SU-DHL-6 (cell line): ENCODE data around the gene SLC12A8.

Source experiments
- H2AFZ ChIP-seq: fragments of 200-600 bp; sonication (generic); 2 replicates; pipeline ENCODE4 v1.6.1; 2014; ENCODE audit warnings: low read depth, mild to moderate bottlenecking, moderate library complexity, mixed read lengths, antibody characterized with exemption, low read length; ENCODE audit not compliant: severe bottlenecking
- H3F3A ChIP-seq: fragments of 200-600 bp; shearing (Covaris generic); 2 replicates; pipeline ENCODE4 v1.6.0; 2016; ENCODE audit warnings: antibody characterized with exemption, mild to moderate bottlenecking; ENCODE audit not compliant: insufficient read depth
- H3K27ac ChIP-seq: fragments of 200-600 bp; sonication (generic); 2 replicates; pipeline ENCODE4 v1.5.1; 2016; ENCODE audit warnings: low read depth, mild to moderate bottlenecking, low read length, moderate library complexity, mixed read lengths
- H3K27me3 ChIP-seq: fragments of 200-600 bp; sonication (generic), shearing (Covaris generic); 2 replicates; pipeline ENCODE4 v1.6.0; 2014; ENCODE audit warnings: mild to moderate bottlenecking, low read length
- H3K36me3 ChIP-seq: fragments of 200-600 bp; sonication (generic); 2 replicates; pipeline ENCODE4 v1.6.1; 2014; ENCODE audit warnings: mild to moderate bottlenecking, low read length, mixed read lengths
- H3K4me2 ChIP-seq: fragments of 300-600, 200-600 bp; shearing (Covaris generic), sonication (generic); 2 replicates; pipeline ENCODE4 v1.6.0; 2014; ENCODE audit warnings: low read length, low read depth, mild to moderate bottlenecking; ENCODE audit not compliant: poor library complexity, severe bottlenecking
- H3K4me3 ChIP-seq: fragments of 200-600 bp; sonication (generic); 2 replicates; pipeline ENCODE4 v1.5.1; 2014; ENCODE audit warnings: antibody characterized with exemption, low read length, mild to moderate bottlenecking, mixed read lengths; ENCODE audit not compliant: insufficient read depth, poor library complexity, severe bottlenecking
- H3K79me2 ChIP-seq: fragments of 200-600 bp; sonication (generic); 2 replicates; pipeline ENCODE4 v1.6.1; 2014; ENCODE audit warnings: mild to moderate bottlenecking, low read length, moderate library complexity; ENCODE audit not compliant: insufficient read depth
- H3K9ac ChIP-seq: fragments of 200-600 bp; sonication (generic); 2 replicates; pipeline ENCODE4 v1.7.0; 2014; ENCODE audit warnings: mild to moderate bottlenecking, low read length
- H3K9me2 ChIP-seq: fragments of 200-600 bp; sonication (generic); replicated peaks from 2 replicates; pipeline ENCODE4 v1.6.1; 2014; ENCODE audit warnings: low read length; ENCODE audit not compliant: insufficient read depth
- H3K9me3 ChIP-seq: fragments of 200-600 bp; sonication (generic); 2 replicates; pipeline ENCODE4 v1.6.1; 2014; ENCODE audit warnings: low read length, mixed read lengths; ENCODE audit not compliant: insufficient read depth
- H4K20me1 ChIP-seq: fragments of 200-600 bp; sonication (generic); 2 replicates; pipeline ENCODE4 v1.6.1; 2014; ENCODE audit warnings: low read depth, mild to moderate bottlenecking, antibody characterized with exemption, low read length, moderate library complexity, mixed read lengths
- EZH2phosphoT487 ChIP-seq: fragments of 200-600 bp; sonication (generic), shearing (Covaris generic); conservative IDR thresholded peaks from 2 replicates; pipeline ENCODE4 v1.6.1; 2018; ENCODE audit warnings: mild to moderate bottlenecking, antibody characterized with exemption, low read length, moderate library complexity, mixed read lengths
- TF ChIP-seq, protein P1 (sequence below): fragments of 200-600 bp; sonication (generic); IDR thresholded peaks from one replicate; pipeline ENCODE4 v1.5.1; 2017; ENCODE audit warnings: antibody characterized with exemption, mild to moderate bottlenecking, low read length, moderate library complexity; ENCODE audit not compliant: insufficient read depth, poor library complexity, severe bottlenecking

SLC12A8 gene

DNA sequence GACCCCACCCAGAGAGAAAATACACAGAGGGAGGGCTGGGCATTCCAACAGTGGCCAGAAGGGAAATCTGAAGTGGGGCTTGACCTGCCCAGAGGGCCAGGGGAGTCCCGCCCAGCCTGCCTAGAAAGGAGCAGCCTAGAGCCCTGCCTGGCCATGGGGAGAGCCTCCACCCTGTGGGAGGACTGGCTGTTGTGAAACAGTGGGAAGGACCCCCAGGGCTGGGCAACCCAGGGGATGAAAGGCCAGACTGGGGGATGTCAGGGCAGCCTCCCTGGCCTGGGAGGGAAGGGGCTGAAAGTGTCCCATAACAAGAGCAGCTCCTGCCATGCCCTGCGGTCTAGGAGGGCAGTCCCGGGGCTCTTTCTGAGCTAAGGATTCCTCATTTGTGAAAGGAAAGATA, 69.0 kb downstream of the SLC12A8 start:
- Histone ChIP-seq H3K27ac (no peak overlapping the region), H3K9me2 (no peaks in the 10 kb centered on the region), H3K4me2 (no peak overlapping the region), H3K9ac (no peak overlapping the region), H3K4me3 (no peak overlapping the region), H2AFZ (no peak overlapping the region), H4K20me1 (no peaks in the 10 kb centered on the region), H3K79me2 (no peaks in the 10 kb centered on the region), H3K27me3 (no peaks in the 10 kb centered on the region), H3K36me3 (no peaks in the 10 kb centered on the region), H3K9me3 (no peaks in the 10 kb centered on the region), H3F3A (no peaks in the 10 kb centered on the region)
- no peak for TF ChIP-seq EZH2phosphoT487
- TF ChIP-seq, protein P1, sequence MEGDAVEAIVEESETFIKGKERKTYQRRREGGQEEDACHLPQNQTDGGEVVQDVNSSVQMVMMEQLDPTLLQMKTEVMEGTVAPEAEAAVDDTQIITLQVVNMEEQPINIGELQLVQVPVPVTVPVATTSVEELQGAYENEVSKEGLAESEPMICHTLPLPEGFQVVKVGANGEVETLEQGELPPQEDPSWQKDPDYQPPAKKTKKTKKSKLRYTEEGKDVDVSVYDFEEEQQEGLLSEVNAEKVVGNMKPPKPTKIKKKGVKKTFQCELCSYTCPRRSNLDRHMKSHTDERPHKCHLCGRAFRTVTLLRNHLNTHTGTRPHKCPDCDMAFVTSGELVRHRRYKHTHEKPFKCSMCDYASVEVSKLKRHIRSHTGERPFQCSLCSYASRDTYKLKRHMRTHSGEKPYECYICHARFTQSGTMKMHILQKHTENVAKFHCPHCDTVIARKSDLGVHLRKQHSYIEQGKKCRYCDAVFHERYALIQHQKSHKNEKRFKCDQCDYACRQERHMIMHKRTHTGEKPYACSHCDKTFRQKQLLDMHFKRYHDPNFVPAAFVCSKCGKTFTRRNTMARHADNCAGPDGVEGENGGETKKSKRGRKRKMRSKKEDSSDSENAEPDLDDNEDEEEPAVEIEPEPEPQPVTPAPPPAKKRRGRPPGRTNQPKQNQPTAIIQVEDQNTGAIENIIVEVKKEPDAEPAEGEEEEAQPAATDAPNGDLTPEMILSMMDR: no peak

DNA sequence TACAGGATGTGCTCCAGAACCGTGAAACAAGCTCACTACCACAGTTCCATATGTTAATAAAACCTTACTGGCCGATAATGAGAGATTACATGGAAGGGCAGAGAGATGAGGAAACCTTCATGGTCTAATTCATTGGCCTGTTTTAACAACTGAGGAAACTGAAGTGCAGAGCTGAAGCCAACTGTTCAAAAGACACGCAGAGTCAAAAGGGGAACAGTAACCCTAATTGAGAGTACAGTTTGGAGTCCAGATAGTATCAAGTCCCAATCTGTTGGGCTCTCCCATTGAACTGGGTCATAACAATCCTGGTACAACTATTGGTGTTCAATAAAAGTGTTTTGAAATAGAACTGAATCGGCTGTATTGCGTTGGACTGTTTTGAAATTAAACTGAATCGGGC, 69.6 kb downstream of the SLC12A8 start:
- Histone ChIP-seq H3K4me2 (no peak overlapping the region), H3K79me2 (no peaks in the 10 kb centered on the region), H3K9ac (no peak overlapping the region)

GRCh38 chr3:125142420-125142778, 70.1 kb downstream of the SLC12A8 start:
- TF ChIP-seq EZH2phosphoT487: no peak
- TF ChIP-seq, protein P1: no peak
- Histone ChIP-seq H3K36me3 (no peaks in the 10 kb centered on the region), H3K9me3 (no peaks in the 10 kb centered on the region), H3F3A (no peaks in the 10 kb centered on the region), H4K20me1 (no peaks in the 10 kb centered on the region), H3K4me3 (no peak overlapping the region), H3K9me2 (no peaks in the 10 kb centered on the region), H3K27me3 (no peaks in the 10 kb centered on the region), H3K79me2 (no peaks in the 10 kb centered on the region), H2AFZ (no peak overlapping the region), H3K27ac (no peak overlapping the region), H3K4me2 (no peak overlapping the region), H3K9ac (no peak overlapping the region)

More for the DNA sequence above, 69.6 kb downstream of the SLC12A8 start:
- no peak overlapping the region for H2AFZ ChIP-seq
- no peak overlapping the region for H3K27ac ChIP-seq
- H3K9me2 ChIP-seq: no peaks in the 10 kb centered on the region
- H3K27me3 ChIP-seq: no peaks in the 10 kb centered on the region
- H4K20me1 ChIP-seq: no peaks in the 10 kb centered on the region
- no peak overlapping the region for H3K4me3 ChIP-seq
- TF ChIP-seq EZH2phosphoT487: no peak
- TF ChIP-seq, protein P1: no peak
- H3K36me3 ChIP-seq: no peaks in the 10 kb centered on the region
- H3K9me3 ChIP-seq: no peaks in the 10 kb centered on the region
- H3F3A ChIP-seq: no peaks in the 10 kb centered on the region
